DMS53 treated with DMSO at 0.1 percent for 48 hours (cell line): Measurements from ENCODE around the gene ZNF507.
"Not testable (repeated sequence)": the region's sequence is repeated elsewhere in the genome, so short reads cannot be mapped to it uniquely, and the experiment has no call there.

Source experiments
- DNase-seq: peaks from one replicate; lab custom pipeline; 2025; ENCODE audit not compliant: unreplicated experiment; lab: John Stamatoyannopoulos, UW

The ZNF507 gene

GRCh38 chr19:32406161-32407003, 61.0 kb downstream of the ZNF507 start:
- no peak for DNase-seq

GRCh38 chr19:32407004-32407992, 61.9 kb downstream of the ZNF507 start:
- DNase-seq: no peak

GRCh38 chr19:32415246-32415645, 69.8 kb downstream of the ZNF507 start:
- DNase-seq: no peak

GRCh38 chr19:32415669-32416068, 70.3 kb downstream of the ZNF507 start:
- no peak for DNase-seq

DNA sequence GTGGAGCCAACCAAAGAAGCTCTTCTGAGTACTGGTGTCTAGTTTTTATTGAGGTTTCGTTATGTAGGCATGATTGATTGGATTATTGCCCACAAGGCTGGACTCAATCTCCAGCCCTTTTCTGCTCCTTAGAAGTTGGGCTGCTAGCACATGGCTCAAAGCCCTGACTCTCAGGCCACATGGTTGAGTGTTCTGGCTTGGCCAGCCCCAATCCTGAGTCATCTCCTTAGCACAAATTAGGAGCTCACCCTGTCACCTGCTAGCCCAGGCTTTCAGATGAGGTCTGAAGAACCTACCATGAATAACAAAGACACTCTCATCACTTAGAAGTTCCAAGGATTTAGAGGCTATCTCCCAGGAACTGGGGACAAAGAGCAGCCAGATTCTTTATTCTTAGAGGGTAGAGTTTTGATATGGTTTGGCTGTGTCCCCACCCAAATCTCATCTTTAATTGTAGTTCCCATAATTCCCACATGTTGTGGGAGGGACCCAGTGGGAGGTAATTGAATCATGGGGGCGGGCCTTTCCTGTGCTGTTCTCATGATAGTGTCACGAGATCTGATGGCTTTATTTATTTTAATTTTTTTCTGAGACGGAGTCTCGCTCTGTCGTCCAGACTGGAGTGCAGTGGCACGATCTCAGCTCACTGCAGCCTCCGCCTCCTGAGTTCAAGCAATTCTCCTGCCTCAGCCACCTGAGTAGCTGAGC, 71.5 kb downstream of the ZNF507 start:
- no peak for DNase-seq

DNA sequence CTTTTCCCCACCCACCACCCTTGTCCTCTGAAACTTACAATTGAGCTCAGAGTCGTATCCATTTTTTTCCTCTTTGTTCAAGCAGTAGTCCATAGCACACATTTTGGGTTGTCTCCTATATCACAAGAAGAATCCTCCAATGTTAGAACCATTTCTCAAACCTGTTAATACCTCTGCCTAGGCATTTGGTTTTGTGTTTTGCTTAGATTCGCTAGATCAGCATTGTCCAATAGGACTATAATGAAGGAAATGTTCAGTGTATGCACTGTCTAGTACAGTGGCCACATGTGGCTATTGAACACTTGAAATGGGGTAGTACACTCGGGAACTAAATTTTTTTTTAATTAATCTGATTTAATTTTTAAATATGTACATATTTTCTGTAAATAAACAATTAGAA, 72.7 kb downstream of the ZNF507 start:
- DNase-seq: no peak

DNA sequence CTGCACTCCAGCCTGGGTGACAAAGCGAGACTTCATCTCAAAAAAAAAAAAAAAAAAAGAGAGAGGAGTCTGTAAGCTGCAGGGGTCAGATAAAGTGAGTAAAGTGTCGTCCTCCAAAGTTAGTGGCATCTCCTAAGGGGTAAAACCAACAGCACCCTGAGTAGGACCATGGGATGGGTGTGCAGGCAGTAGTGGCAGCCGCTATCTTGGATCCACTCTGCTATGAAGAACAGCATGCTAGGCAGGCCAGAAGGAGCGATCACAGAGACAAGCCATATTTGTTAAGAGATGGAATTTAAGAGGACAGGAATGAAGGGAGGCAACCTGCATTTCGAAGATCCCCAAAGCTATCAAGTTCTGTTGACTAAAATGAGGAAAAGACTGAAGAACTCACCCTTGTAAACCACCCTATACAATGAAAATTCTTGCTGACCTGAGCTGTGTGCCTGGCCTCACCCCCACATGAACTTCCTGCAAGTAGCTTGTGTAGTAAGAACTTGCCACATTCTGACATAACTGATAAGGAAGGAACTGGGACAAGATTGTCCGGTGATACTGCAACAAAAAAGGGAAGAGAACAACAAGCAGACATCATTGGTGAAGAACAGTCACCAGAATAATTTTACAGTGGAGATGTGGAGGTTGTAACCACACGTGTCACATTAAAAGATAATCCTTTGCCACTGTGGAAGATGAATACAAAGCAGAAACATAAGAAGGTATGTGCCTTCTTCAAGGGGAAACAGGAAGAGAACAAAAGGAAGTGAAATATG, 76.4 kb downstream of the ZNF507 start:
- no peak for DNase-seq

- DNase-seq: no peak
These were observed 77.0 kb downstream of the ZNF507 start for GRCh38 chr19:32422435-32422834.

DNA sequence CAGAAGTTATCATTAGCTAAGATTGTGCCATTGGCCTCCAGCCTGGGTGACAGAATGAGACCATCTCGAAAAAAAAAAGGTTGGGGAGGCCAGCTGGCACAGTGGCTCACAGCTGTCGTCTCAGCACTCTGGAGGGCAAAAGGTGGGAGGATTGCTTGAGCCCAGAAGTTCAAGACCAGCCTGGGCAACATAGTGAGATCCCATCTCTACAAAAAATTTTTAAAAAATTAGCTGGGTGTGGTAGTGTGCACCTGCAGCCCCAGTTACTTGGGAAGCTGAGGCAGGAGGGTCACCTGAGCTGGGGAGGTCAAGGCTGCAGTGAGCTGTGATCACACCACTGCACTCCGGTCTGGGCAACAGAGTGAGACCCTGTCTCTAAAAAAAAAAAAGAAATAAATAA, 78.5 kb downstream of the ZNF507 start:
- not testable (repeated sequence) for DNase-seq

DNA sequence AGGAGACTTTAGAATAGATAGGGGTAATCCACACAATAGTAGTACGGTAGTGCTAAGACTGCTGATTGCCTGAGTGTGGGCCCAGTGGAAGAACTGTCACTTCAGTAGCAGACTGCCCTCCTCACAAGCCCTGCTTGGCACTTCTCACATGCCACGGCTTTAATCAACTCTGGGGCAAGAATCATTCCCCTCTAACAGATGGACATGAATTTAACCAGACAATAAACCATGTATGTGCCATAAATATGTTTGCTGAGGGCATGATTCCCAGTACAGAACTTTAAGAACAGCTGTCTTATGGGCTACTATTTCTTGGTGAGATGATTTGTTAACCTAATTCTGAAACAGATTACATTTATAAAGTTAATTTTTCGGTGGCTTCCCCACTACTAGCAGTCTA, 82.1 kb downstream of the ZNF507 start:
- no peak for DNase-seq

GRCh38 chr19:32436692-32437091, 91.3 kb downstream of the ZNF507 start:
- DNase-seq: no peak

GRCh38 chr19:32437096-32437495, 91.7 kb downstream of the ZNF507 start:
- no peak for DNase-seq
